ENCODE data around the gene ACMSD. TPM values are rescaled to one million over a fixed set of nuclear protein-coding genes. Genes with fewer than 3 reads are reported as not detected.
"Not testable (repeated sequence)": the region's sequence is repeated elsewhere in the genome, so short reads cannot be mapped to it uniquely, and the experiment has no call there.

ACMSD gene
- total RNA-seq, 4 donors from 2014 or later, result not detected

DNA sequence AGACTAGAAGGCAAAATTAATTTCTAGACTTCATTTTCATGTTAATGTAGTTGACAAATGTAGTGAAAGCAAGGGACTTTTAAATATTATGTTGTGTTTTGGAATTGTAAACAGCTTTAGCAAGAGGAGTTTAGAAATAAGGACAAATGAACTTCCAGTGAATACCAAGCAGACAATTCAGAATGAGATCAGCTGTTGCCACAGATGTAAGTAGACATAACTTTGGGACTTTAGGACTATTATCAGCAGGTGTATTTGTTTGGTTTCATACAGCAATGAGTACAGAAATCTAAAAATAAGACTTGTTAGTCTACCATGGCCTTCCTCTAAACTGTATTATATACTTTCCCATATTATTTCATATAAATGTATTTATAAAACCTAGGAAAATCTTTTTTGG, 46.0 kb downstream of the ACMSD start:
- Histone ChIP-seq H3K4me1 (no peaks in the 10 kb centered on the region), H3K9me3 (peaks cover 0 to 9% (median 2%) of the 10 kb centered on the region in 4 donors), H3K36me3 (no peaks in the 10 kb centered on the region), H3K4me3 (no peak overlapping the region), H3K27ac (no peak overlapping the region), H3K27me3 (no peaks in the 10 kb centered on the region)
- TF ChIP-seq, protein P1, sequence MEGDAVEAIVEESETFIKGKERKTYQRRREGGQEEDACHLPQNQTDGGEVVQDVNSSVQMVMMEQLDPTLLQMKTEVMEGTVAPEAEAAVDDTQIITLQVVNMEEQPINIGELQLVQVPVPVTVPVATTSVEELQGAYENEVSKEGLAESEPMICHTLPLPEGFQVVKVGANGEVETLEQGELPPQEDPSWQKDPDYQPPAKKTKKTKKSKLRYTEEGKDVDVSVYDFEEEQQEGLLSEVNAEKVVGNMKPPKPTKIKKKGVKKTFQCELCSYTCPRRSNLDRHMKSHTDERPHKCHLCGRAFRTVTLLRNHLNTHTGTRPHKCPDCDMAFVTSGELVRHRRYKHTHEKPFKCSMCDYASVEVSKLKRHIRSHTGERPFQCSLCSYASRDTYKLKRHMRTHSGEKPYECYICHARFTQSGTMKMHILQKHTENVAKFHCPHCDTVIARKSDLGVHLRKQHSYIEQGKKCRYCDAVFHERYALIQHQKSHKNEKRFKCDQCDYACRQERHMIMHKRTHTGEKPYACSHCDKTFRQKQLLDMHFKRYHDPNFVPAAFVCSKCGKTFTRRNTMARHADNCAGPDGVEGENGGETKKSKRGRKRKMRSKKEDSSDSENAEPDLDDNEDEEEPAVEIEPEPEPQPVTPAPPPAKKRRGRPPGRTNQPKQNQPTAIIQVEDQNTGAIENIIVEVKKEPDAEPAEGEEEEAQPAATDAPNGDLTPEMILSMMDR (IDR thresholded peaks at IDR 0.05), result no peak
- no peak for TF ChIP-seq POLR2A (IDR thresholded peaks at IDR 0.05)
- no peak for TF ChIP-seq EP300 (IDR thresholded peaks at IDR 0.05)
- no peak for DNase-seq (ENCODE audit: low spot score in 2 of 2)

GRCh38 chr2:134892282-134893035, 54.0 kb downstream of the ACMSD start:
- Histone ChIP-seq H3K4me1 (no peaks in the 10 kb centered on the region), H3K27ac (no peak overlapping the region), H3K27me3 (no peaks in the 10 kb centered on the region), H3K4me3 (no peak overlapping the region), H3K9me3 (no peaks in the 10 kb centered on the region), H3K36me3 (no peaks in the 10 kb centered on the region)
- WGBS, 2 donors, result 90 to 96% methylated on average over 1 of the region's 1 CpG
- TF ChIP-seq POLR2A (IDR thresholded peaks at IDR 0.05) (no peak), EP300 (IDR thresholded peaks at IDR 0.05) (no peak)
- TF ChIP-seq, protein P1 (IDR thresholded peaks at IDR 0.05), result no peak
- no peak for DNase-seq (ENCODE audit: low spot score in 2 of 2)

- H3K4me1 ChIP-seq, result no peaks in the 10 kb centered on the region
- no peaks in the 10 kb centered on the region for H3K36me3 ChIP-seq
- no peaks in the 10 kb centered on the region for H3K9me3 ChIP-seq
- H3K27me3 ChIP-seq, result no peaks in the 10 kb centered on the region
- DNase-seq (ENCODE audit: low spot score in 2 of 2), result no peak
- no peak overlapping the region for H3K27ac ChIP-seq
- H3K4me3 ChIP-seq, result no peak overlapping the region
- TF ChIP-seq EP300 (IDR thresholded peaks at IDR 0.05), result no peak
- TF ChIP-seq, protein P1 (IDR thresholded peaks at IDR 0.05), result peak in 2 of 5 experiments; percentile 19 to 41
Measured at GRCh38 chr2:134897932-134898331, 59.5 kb downstream of the ACMSD start.

DNA sequence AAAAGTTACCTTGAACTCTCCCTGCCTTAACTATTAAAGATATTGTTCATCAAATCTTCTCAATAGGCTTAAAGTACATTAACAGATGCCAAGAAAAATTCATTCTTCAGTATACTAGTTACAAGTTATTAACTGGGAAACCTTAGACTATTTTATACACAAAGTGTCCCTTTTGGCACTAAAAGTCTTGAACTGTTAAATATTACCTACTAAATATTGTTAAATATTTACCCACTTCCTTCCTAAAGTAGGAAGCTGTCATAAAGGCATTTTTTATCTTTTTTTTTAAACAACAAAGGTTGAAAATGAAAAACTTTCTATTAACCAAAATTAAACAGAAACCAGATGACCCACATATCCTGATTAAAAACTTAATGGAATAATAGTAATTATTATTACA, 60.8 kb downstream of the ACMSD start:
- no peaks in the 10 kb centered on the region for H3K27me3 ChIP-seq
- no peaks in the 10 kb centered on the region for H3K36me3 ChIP-seq
- no peaks in the 10 kb centered on the region for H3K9me3 ChIP-seq
- no peak for DNase-seq (ENCODE audit: low spot score in 2 of 2)
- no peak overlapping the region for H3K27ac ChIP-seq
- no peak for TF ChIP-seq EP300 (IDR thresholded peaks at IDR 0.05)
- TF ChIP-seq, protein P1 (IDR thresholded peaks at IDR 0.05), result no peak
- no peak for TF ChIP-seq POLR2A (IDR thresholded peaks at IDR 0.05)
- no peaks in the 10 kb centered on the region for H3K4me1 ChIP-seq
- no peak overlapping the region for H3K4me3 ChIP-seq

- Histone ChIP-seq H3K4me1 (no peaks in the 10 kb centered on the region), H3K27ac (no peak overlapping the region), H3K9me3 (no peaks in the 10 kb centered on the region), H3K36me3 (no peaks in the 10 kb centered on the region), H3K4me3 (no peak overlapping the region), H3K27me3 (no peaks in the 10 kb centered on the region)
- DNase-seq (ENCODE audit: low spot score in 2 of 2), result no peak
- WGBS, 2 donors, result 92 to 98% methylated on average over 1 of the region's 1 CpG
- TF ChIP-seq EP300 (IDR thresholded peaks at IDR 0.05) (no peak), POLR2A (IDR thresholded peaks at IDR 0.05) (no peak)
- TF ChIP-seq, protein P1 (IDR thresholded peaks at IDR 0.05), result no peak
Measured at GRCh38 chr2:134900151-134900550, 61.7 kb downstream of the ACMSD start.

GRCh38 chr2:134903701-134904100, 65.3 kb downstream of the ACMSD start:
- not testable (repeated sequence) for H3K9me3 ChIP-seq; H3K36me3 ChIP-seq; H3K27ac ChIP-seq; DNase-seq (ENCODE audit: low spot score in 2 of 2); H3K4me1 ChIP-seq; H3K27me3 ChIP-seq; H3K4me3 ChIP-seq
- WGBS, 2 donors, result 92% methylated on average over 13 of the region's 13 CpGs

Measured in tibial nerve (tissue), 4 donors.